GM06990 (cell line): ENCODE results near the gene COL25A1.

ENCODE experiments used
- DNase-seq: peaks from one replicate; pipeline ENCODE4 v3.0.0-alpha.2; 2011; ENCODE audit not compliant: insufficient read length; ENCODE audit errors: extremely low read depth
- H3K27me3 ChIP-seq: replicated peaks from 2 replicates; pipeline ENCODE4 v1.6.0; 2011; ENCODE audit warnings: low read length; ENCODE audit not compliant: control insufficient read depth, insufficient read depth
- H3K36me3 ChIP-seq: 2 replicates; pipeline ENCODE4 v1.5.1; 2011; ENCODE audit warnings: low read length; ENCODE audit not compliant: control insufficient read depth, insufficient read depth
- H3K4me3 ChIP-seq: replicated peaks from 2 replicates; pipeline ENCODE4 v1.5.1; 2011; ENCODE audit warnings: low read depth, mild to moderate bottlenecking, control low read depth, low read length
- CTCF ChIP-seq: IDR thresholded peaks from 2 replicates; pipeline ENCODE4 v1.5.1; 2011; ENCODE audit warnings: low read length, control low read depth, mild to moderate bottlenecking, inconsistent platforms; ENCODE audit not compliant: insufficient read depth, poor library complexity, severe bottlenecking

Gene COL25A1

DNA sequence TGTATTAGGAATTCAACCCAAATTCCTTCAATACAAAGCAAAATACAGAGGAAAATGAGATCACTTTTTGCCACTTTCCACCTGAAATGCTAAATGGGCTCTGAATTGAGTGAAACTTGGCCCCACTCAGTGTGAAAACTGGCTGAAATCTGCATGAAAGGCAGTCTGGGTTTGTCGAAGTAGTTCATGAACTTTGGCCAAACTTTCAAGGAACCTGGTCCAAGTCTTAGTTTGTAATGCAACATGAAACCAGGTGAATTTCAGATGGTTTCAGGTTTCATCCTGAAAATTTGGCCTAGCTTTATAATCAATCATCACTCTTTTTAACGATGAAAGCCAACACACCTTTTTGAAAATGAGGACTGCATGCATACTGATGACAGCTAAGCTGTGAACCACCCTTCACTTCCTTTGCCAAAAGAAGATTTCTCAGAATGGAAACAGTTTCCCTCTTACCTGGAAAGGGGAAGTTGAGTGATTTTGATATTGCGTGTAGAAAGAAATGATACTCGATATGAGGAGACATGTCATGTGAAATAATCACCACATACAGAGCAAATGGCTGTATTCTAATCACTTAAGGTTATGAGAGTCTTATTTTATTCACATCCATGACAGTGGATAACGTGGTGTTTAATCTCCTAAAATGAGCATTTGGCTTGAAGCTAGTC lies 329.7 kb downstream of the COL25A1 start:
- DNase-seq: no peak
- no peak for TF ChIP-seq CTCF
- no peak overlapping the region for H3K4me3 ChIP-seq

GRCh38 chr4:108971473-108971872 lies 331.0 kb downstream of the COL25A1 start:
- no peaks in the 10 kb centered on the region for H3K27me3 ChIP-seq
- no peaks in the 10 kb centered on the region for H3K36me3 ChIP-seq
- no peak for DNase-seq
- no peak overlapping the region for H3K4me3 ChIP-seq
- TF ChIP-seq CTCF: no peak

More for the DNA sequence above, 329.7 kb downstream of the COL25A1 start:
- Histone ChIP-seq H3K27me3 (no peaks in the 10 kb centered on the region), H3K36me3 (no peaks in the 10 kb centered on the region)

DNA sequence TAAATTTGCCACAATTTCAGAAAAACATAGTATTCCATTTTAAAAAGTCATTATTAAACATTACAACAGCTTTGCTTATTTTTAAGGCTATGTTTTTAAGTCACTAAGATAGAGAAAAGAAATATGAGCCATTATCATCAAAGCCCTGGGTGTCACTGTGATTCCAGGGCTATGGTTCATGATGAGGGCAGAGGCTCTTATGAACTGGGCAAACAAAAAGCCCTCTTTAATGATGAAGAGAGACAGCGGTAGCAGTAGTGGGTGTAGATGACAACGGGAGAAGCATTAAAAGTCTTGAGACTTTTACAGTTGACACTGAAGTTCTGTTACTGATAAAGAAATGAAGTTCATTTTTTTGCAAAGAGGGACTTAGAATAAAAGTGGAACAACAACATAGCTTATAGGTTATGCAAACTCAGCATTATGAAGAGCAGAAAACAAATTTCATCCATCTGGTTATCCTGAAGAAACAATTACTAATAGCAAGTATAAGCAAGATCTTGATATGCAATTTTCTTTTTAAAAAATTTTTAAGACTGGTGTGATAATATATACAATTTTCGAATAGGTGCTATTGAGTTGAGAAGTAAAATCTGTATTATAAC lies 336.9 kb downstream of the COL25A1 start:
- Histone ChIP-seq H3K27me3 (no peaks in the 10 kb centered on the region), H3K36me3 (no peaks in the 10 kb centered on the region), H3K4me3 (no peak overlapping the region)
- no peak for TF ChIP-seq CTCF
- no peak for DNase-seq

DNA sequence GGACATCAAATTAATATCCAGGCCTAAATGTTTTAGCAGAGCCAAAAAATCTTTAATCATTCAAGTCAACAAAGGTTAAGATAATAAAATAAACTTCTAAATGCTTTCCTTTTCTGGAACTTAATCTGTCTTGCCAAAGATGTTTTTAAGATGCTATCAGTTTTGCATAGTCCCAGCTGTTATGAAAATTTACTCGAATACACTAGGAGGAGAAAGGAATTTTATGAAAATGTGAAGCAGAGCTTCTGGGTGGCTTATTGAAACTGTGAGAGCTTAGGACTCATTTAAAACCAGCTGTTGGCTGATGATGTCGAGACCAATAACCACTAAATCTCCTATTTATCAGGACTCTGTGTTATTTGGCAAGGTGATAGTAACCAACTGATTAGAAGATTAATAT lies 337.4 kb downstream of the COL25A1 start:
- no peaks in the 10 kb centered on the region for H3K36me3 ChIP-seq
- DNase-seq: no peak
- no peaks in the 10 kb centered on the region for H3K27me3 ChIP-seq
- TF ChIP-seq CTCF: no peak
- H3K4me3 ChIP-seq: no peak overlapping the region

GRCh38 chr4:108963910-108964309 lies 338.5 kb downstream of the COL25A1 start:
- Histone ChIP-seq H3K4me3 (no peak overlapping the region), H3K36me3 (no peaks in the 10 kb centered on the region), H3K27me3 (no peaks in the 10 kb centered on the region)
- no peak for DNase-seq
- TF ChIP-seq CTCF: no peak
